Stimulated activated CD8-positive, alpha-beta memory T cell treated with anti-CD3 and anti-CD28 coated beads, Interleukin-7, amount 100 ng/mL, for 24 hours (primary cell): Measurements from ENCODE around the gene CACNA1A.
A peak's percentile ranks its signal among the peaks of the same experiment; 100 is the strongest.

Experiments used
- DNase-seq: peaks from one replicate; pipeline ENCODE4 v3.0.0-alpha.2; 2020; ENCODE audit warnings: low read depth

Gene CACNA1A

DNA sequence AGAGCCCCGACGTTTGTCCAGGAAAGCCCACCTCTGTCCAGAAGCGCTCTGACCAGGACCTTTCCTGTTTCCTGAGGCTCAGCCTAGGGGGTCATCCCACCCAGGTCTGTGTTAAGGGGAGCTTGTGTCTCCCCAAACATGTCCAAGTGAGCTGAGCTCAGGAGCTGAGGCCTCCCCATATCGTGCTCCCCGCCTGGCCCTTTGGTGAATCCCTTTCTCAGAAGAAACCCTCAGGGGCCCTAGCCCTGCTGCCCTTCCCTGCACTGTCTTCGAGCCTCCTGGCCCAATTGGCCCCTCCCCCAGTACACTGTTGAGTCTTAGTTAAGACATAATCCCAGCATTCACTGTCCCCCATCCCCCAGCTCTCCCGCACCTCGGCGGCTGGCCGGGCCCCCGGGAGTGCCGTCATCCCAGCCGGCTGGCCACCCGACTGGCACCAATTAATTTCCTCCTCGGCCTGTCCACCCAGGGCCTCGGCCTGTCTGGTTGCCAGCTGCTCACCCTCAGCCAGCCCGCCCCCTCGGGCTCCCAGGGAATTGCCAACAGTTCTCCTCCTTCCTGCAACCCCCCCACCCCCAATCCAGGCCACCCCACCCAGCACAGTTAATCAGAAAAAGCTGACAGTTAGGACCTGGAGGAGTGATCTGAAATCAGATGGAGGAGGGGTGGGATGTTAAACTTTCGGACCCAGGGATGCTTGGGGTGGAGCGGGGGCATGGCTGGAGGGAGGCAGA, 342.5 kb downstream of the CACNA1A start:
- DNase-seq: no peak

DNA sequence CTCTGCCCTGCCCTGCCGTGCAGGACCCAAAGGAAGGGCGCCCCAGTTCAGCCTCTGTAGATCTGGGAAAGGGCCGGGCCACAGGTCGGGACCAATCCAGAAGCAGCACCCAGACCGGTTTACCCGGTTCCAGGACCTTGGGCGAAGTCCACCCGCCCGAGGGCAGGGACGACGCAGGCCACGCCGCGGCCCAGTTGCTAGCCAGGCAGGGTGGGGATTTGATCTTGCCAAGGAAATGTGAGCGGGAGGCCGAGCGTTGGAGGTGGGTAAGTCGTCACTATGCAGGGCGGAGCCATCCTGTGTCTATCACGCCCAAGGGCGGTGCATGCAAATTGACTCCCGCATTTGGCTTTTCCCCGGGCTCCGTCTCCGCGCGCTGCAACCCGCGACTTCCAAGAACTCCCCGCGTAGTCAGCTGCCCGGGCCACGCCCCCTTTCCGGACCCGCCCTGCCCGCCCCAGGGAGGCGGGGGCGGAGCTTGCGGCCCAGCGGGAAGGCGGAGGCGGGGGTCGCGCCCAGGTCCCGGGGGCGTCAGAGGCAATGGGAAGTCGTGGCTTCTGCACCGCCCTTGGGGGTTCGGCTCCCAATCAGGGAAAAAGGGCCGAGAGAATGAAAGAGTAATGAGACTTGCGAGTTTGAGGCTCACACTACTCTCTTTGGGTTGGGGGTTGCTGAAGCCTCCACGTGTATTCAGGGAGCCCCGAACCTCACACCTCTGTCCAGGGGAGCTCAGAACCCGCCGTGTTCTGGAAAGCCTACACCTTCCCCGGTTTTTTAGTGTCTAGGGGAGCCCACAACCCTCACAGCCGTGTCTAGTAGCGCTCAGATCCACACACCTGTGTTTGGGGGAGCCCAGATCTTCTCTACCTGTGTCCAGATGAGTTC, 343.3 kb downstream of the CACNA1A start:
- peak; percentile 70 for DNase-seq

DNA sequence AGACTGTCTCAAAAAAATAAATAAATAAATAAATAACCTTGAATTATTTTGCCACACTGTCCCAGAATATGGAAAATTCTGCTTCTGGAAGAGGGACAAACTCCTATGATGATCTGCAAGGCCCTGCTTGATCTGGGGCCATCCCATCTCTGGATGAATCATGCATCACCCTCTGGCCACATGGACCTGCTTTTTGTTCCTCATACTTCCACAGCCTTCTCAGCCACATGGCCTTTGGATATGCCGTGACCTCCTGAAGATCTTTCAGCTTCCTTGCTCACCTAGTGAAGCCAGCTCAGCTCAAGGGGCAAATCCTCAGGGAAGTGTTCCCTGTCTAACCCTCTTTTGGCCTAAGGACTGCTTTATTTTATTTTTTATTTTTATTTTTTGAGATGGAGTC, 345.7 kb downstream of the CACNA1A start:
- DNase-seq: no peak

DNA sequence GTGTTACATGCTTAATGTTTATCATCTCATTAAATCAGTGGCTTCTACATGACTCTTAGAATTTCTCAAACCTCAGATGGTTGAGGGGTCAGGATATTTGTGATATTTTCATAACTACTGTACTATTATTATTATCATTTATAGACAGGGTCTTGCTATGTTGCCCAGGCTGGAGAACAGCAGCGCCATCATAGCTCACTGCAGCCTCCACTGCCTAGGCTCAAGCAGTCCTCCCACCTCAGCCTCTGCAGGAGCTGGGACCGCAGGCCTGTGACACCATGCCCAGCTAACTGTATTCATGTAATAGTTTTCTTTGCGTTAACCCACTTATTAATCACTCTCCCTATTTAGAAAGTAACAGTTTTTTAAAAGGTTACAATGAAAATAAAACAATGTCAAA, 346.6 kb downstream of the CACNA1A start:
- no peak for DNase-seq
